HG03575 (cell line): ENCODE measurements around the gene LANCL1.

Experiments used
- ATAC-seq: cut with Tn5 transposase; IDR thresholded peaks from one replicate; pipeline ENCODE4 v1.9.1; 2021; ENCODE audit not compliant: unreplicated experiment, insufficient number of reproducible peaks, low FRiP score; ENCODE audit errors: extremely low read depth

LANCL1 gene, protein sequence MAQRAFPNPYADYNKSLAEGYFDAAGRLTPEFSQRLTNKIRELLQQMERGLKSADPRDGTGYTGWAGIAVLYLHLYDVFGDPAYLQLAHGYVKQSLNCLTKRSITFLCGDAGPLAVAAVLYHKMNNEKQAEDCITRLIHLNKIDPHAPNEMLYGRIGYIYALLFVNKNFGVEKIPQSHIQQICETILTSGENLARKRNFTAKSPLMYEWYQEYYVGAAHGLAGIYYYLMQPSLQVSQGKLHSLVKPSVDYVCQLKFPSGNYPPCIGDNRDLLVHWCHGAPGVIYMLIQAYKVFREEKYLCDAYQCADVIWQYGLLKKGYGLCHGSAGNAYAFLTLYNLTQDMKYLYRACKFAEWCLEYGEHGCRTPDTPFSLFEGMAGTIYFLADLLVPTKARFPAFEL

DNA sequence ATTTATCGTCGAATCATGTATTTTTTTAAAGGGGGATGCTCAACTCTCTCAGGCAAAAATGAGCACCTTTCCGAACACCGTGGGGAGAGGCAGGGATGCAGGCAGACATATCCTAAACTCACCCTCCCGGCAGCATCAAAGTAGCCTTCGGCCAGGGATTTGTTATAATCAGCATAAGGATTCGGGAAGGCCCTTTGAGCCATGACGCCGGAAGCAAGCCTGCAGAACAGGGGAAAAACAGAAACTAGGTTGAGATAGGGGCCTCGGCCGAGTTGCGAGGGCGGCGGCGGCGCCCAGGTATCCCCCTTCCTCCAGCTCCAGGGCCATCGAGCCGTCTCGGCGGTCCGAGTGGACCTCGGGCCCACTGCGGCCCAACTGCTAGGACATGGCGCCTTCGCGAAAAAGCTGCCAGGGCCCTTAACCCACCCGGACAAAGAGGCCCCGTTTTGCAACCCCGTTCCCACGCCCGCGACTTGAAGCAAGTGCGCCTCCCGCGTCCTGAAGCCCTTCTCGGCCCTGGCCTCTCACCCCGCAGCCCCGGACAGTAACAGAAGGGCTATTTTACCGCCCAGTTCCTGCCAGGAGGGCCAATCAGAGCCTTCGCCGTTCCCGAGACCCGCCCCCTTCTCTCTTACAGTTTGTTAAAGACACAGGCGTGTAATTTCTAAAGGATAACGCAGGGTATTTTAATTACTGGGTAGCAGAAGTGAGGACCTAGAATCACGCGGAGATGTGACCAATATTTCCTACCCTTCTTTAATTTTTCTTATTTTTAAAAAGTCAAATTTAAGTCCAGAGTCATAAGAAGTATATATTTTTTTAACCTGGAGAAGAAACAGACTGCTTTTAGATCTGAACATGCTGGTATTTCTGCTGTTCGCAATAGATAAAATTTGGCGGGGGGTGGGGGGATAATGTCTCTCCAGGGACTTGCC, at the start of gene LANCL1:
TSS of gene LANCL1 (minus strand) at position 566 of the 935 bp plus-strand sequence. CDS start at position 203, 363 bp downstream.
- ATAC-seq, result peak; percentile 95

DNA sequence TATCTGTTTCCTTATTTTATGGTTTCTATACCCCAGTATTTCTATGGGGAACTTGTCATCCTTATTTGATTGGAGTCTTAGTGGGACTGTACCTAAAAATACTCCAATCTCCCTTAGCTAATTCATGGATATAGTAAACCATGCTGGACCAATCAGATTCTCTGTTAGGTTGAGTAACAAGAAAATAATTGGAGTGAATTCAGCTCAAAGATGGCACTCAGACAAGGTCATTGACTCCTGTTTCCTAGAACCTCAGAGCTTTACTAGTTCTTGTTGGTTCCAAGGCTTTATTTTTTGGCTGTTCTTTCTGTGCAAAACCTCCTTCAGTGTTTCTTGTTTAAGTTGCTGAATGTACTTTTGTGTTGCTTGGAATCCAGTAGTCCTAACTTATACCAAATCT, 48.0 kb upstream of the LANCL1 start:
- ATAC-seq, result no peak

DNA sequence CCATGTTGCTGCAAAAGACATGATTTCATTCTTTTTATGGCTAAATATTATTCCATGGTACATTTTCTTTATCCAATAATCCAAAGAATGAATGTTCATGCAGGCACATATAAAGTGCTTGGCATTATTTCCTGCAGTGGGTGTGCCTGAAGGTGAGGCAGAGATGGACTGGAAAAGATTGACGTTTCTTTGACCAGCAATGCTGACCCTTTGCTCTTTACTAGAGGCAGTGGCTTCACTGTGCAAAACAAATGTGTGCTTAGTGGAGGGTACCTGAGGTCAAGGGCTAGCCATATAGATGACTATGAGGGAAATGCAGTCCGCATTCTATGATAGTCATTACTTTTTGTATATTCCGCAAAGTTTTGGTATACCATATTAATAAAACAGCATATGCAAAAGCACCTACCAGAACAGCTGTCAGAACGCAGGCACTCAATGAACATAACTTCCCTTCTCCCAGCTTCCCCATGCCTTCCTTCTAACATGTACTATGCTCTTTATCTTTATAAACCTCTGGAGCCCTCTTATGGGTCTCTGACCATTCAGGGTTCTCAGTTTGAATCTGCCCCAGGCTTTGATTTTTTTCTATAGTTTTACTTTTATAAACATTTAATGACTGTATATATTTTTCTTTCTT, 47.2 kb upstream of the LANCL1 start:
- ATAC-seq, result no peak

DNA sequence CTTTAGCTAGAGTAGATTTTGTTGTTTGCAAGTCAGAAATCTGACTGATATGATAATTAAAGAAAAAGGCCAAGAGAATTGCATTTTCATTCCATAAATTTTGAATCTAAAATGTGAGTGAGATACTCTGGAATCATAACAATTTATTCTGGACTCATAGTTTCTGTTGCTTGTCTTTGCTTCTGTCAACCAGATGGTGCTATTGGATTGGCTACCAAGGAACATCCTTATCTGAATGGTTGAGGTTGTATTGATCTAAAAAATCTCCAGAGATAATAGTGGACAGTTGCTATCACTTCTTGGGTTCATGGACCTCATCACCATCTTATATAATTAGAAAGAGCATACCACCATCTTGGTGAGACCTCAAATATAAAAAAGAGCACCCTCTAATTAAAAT, 45.8 kb upstream of the LANCL1 start:
- no peak for ATAC-seq

DNA sequence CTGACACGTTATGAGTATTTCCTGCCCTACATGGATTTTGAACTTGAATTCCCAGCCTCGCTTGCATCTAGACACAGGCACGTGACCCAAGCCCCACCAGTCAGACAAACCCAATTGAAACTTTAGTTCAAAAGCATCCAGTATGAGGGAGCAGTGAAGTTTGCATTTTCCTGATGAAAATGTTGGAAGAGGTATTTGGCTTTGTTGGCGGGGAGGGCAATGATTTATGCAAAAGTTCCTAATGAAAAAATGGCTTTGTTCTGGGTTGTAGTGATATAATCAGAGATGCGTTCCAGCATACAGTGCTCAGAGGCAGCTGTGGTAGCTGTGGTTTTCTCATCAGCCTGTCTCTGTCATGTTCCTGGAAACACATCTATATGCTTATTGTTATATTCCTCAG, 43.0 kb upstream of the LANCL1 start:
- ATAC-seq, result no peak

DNA sequence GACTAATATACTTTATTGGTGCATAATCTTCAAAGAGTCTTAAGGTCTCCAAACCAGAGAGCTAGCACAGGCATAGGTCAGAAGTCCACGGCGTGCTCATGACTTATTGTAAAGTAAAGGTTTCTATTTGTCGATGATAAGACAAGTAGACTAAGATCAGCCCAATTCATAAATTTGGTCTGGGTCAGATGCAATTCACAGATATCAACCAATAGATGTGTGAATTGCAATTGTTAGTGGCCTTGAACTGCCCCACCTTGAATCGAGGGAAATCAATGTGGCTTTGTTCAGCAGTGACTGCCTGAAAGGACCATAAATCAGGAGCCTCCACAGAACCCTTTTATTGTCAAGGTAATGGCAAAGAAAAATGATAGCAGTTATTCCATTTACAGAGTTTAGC, 40.7 kb upstream of the LANCL1 start:
- no peak for ATAC-seq

DNA sequence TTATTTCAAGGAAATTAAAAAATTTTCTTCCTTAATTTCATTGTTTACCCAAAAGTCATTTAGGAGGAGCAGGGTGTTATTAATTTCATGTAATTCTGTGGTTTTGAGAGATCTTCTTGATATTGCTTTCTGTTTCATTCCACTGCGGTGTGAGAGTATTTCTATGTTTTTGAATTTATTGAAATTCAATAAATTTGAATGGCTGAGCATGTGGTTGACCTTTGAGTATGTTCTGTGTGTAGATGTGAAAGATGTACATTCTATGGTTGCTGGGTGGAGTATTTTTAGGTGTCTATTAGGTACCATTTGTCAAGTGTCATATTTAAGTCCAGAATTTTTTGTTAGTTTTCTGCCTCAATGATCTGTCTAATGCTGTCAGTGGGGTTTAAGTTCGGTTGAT, 39.4 kb upstream of the LANCL1 start:
- no peak for ATAC-seq

DNA sequence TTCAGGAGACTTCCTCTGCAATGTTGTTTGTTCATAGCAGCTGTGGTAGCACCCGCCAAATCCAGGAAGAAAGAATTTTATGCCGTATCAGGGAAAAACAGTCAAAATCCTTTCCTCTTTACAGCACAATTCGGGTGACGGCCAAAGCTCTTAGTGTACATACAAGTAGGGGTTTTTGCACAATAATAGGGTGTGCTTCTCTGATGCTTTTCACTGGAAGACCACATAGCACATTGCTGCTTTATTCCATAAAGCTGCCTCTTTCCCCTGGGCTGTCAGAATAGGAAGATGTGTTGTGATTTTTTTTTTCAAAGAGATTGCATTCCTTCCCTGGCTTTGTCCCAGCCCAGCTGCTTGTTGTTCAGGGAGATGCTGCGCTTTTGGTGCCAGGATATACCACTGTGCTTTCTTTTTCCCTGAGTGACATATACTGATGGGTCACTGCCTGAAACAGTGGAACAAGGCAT, 27.2 kb upstream of the LANCL1 start:
- ATAC-seq, result no peak

DNA sequence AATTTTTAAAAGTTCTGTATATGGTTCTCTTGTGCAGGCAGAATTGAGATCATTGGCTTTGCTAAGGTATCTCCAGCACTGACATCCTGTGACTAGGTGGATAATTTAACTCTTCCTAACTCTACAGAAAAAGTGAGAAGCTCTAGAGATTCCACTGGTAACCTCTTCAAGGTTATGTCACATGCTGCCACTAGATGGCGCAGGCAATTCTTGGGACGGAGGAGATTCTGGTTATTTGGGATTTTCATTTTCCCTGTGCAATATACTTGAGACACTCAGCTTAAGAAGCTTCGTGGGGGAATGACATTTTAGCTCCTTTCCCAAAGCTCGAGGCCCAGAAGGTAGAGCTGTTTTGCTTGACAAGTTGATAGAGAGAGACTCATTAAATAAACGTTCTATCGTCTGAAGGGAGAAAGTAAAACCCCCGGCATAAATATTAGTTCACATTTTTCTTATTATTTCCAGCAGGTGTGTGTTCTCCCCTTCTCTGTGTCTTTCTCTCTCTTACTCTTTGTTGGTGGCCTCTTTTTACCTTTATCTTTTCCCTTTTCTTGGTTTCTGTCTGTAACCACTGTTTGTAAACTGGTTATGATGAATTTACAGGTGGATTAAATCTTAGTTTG, 26.6 kb upstream of the LANCL1 start:
- peak; percentile 92 for ATAC-seq

DNA sequence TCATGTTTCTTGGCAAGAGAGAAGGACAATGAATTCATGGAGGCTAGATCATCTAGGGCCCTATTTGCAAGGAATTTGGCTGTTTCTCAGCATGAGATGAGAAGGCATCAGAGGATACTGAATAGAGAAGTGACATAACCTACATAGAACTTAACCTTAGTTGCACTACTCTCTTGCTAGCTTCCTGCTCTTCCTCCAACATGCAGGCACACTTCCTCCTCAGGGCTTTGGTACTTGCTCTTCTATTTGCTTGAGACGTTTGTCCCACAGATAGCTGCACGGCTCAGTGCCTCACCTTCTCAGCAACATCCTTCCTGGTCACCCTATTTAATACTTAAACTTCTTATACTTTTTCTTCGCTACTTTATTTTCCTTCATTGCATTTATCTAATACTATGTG, 20.0 kb upstream of the LANCL1 start:
- ATAC-seq, result peak; percentile 78

DNA sequence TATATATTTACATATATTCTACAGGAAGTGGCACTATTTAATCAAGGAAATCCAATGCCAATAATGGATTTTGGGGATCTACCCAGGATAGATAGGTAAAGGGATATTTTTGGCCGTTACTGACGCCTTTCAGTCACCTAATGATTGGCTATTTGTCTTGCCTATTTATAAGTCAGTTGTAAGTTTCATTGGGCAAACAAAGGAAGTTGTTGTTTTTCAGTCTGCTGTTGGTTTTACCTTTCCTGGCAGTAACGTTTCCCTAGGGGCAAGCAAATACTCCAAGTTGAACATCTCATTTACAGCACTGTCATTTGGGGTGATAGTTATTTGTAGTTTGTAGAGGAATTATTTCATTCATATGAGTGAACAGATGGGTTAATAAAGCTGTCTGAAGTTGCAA, 17.0 kb upstream of the LANCL1 start:
- ATAC-seq, result no peak

DNA sequence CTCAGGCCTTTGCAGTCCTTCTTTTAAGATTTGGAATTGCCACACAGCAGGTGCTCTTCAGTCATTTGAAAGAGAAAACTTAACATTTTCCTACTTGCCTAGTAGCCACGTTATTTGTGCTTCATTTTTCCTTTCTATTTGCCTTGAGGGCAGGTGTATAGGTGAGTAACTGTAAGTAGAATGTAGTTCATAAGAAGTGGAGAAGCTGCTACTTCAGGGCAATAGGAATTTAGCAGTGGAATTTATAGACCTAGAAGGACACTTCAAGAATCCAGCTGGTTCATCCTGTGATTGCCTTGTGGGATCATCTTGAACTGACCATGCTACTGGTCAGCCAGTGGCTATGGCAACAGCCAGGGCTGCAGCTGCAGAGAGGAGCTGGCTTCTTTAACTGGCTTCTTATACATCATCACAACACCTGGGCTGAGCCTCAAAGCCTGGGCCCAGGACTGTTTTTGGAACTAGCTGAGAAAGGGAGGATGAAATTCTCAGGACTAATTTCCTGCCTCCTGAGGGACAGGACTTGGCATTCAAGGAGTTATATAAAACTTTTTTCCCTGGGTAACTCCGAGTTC, 5.1 kb upstream of the LANCL1 start:
- ATAC-seq, result no peak

DNA sequence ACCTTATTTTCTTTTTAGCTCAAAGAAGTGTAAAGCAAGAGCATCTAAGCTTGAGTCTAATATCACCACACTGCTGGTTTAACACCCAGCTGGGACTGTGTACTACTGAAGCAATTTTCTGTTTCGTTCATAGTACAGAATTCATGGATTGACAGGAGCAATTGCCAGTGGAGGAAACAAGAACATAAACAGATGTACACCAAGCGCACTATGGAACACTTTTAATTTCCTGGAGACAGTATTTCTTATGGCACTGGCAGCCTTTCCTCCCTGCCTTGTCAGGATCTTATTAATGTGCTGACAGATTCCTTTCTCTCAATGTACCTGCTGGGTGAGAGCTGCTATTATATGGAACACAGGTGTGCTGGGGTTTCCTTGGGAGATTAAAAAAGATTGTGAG, 4.2 kb upstream of the LANCL1 start:
- ATAC-seq, result no peak

DNA sequence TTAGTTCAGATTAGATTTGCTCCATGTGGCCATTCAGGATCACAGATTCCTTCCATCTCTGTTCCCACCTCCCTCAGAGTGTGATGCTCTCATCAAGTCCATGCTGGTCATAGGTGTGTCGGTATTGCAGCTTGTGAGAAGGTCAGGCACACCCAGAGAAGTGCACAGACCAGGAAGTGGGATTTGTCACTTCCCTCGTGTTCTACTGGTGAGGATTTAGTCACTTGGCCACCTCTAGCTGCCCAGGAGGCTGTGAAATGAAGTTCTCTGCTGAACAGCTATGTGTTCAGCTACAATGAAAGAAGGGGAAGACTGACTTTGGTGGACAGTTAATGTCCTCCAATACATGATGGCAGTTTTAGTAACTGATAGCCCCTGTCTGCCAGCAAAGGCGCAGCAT, 3.5 kb upstream of the LANCL1 start:
- ATAC-seq, result no peak

DNA sequence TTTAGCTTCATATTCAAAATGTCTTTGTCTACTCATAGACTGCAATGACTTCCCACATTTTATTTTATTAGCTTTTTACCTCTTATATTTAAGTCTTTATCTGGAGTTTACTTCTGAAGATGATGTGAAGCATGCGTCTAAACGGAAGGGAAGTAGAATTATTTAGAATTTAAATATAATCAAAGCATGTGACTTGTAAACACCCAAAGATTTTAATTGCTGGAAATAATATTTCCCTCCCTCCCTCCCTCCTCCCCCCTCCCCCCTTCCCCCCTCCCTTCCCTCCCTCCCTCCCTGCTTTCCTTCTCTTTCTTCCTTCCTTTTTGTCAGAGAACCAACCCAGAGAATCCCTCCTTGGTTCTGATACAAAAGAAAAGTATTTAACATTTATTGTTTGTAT, 2.1 kb upstream of the LANCL1 start:
- no peak for ATAC-seq

DNA sequence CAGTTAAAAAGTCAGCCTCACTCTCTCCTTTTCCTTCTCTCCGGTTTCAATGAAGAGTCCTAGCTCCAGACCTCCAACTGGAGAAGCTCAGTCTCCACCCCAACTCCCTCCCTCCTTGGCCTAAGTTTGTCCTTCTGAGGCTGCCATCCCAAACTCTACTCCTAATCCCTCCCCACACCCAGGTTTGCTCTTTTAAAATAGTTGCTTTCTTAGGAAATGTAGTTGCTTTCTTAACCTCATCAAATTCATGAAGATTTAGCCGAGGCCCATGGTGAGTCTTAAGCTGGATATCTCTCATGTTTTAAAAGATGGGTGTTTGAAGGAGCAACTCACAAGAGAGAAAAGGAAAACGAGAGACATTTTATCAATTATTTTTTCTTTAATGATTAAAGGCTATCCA, 937 bp upstream of the LANCL1 start:
- ATAC-seq, result no peak

DNA sequence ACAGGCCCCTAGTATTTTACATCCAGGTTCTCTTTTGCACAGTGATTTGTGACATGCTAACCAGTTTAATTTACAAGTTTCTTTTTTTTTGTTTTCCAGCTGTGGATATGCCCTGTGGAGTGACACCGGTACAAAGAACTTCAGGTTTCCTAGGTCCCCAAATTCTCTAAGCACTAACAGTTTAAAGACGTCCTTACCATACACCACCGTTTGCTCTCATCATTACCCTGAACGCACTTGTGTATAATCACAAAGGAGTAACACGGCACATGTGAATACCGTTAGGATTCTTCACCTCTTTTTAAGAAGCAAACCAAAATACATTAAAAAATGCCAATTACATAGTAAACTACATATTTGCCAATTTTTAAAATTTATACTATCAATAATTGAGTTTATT, 853 bp downstream of the LANCL1 start:
- no peak for ATAC-seq

DNA sequence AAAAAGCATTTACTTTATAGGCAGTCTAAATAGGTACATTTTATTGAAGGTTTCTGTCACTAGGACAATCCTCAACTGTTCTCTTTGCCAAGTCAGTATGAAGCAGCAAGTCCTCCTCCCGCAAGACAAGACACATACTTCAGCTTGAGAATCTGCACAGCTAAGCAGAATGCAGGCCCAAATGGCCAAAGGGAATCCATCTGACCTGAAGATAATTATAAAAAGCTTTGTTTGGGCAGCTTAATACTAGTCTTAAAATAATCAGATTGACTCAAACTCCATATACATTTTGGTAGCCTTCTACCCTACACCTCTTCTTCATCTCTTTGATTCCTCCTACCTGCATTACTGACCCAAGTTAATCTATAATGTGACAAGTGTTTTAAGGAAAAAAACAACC, 1.8 kb downstream of the LANCL1 start:
- no peak for ATAC-seq

DNA sequence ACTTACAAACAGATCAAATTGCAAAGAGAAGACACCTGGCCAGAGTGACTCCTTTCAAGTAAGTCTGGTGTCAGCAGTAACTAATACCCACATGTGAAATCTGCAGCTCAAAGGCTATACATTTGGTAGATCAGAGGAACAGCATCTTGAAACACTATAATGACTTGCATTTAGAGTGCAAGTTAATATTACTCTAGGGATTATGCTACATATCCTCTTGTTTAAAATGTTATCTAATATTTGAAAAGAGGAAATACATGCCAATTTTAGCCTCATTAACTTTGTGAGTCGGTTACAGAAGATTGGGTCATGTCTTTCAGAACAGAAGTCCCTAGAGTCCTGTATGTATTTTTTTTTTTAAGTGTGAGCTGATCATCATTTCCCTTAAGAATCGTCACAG, 15.2 kb downstream of the LANCL1 start:
- ATAC-seq, result no peak
